ENCODE data around the gene DHX8.

DNA sequence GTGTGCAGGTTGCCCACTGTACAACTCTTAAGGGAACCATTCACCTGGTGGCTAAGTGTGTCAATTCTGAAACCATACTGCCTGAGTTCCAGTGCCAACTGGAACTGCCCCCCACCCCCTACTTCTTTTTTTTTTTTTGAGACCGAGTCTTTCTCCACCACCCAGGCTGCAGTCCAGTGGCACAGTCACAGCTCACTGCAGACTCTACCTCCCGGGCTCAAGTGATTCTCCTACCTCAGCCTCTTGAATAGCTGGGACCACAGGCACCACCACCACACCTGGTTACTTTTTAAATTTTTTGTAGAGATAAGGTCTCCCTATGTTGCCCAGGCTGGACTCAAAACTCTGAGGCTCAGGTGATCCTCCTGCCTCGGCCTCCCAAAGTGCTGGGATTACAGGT lies 40.4 kb upstream of the DHX8 start:
- TF ChIP-seq CTCF (conservative IDR thresholded peaks at IDR 0.05 in 1 of 2, IDR thresholded peaks at IDR 0.05 in 1 of 2; ENCODE audit: extremely low read depth in 1 of 2, insufficient read depth in 1 of 2, low read depth in 1 of 2, low read length in 2 of 2) (no peak), EZH2 (IDR thresholded peaks at IDR 0.05; ENCODE audit: borderline replicate concordance, low read length) (no peak)
